ENCODE data around the gene RGS8.

- no peak for TF ChIP-seq CTCF (IDR thresholded peaks at IDR 0.05; ENCODE audit: low read depth, low read length, missing input control)
- TF ChIP-seq ATF3 (IDR thresholded peaks at IDR 0.05): no peak
- TF ChIP-seq YY1 (IDR thresholded peaks at IDR 0.05): no peak
- TF ChIP-seq MAX (IDR thresholded peaks at IDR 0.05): no peak
- no peak for TF ChIP-seq JUND (IDR thresholded peaks at IDR 0.05)
Measured at GRCh38 chr1:182642461-182642860, 41.9 kb downstream of the RGS8 start.
